Astrocyte (in vitro differentiated cells and primary cell): ENCODE data around the gene ENOX1.

ENCODE experiments used
- CTCF ChIP-seq: IDR thresholded peaks from 2 replicates; pipeline ENCODE4 v1.5.1; 2011; ENCODE audit warnings: low read depth, mild to moderate bottlenecking, inconsistent platforms, low read length, moderate library complexity; ENCODE audit not compliant: insufficient read depth
- EZH2 ChIP-seq: IDR thresholded peaks from 2 replicates; pipeline ENCODE4 v1.6.1; 2012; ENCODE audit warnings: mild to moderate bottlenecking, low read length, inconsistent platforms; ENCODE audit not compliant: insufficient read depth

- TF ChIP-seq CTCF (no peak), EZH2 (no peak)
These were observed 415.9 kb downstream of the ENOX1 start for GRCh38 chr13:43370842-43371241.
